Measurements from ENCODE around the gene DHRSX.
"Not testable (repeated sequence)": the region's sequence is repeated elsewhere in the genome, so short reads cannot be mapped to it uniquely, and the experiment has no call there.

DHRSX gene

GRCh38 chrX:2265658-2266444, 234.9 kb downstream of the DHRSX start:
- not testable (repeated sequence) for DNase-seq (ENCODE audit: low read depth, low spot score)

DNA sequence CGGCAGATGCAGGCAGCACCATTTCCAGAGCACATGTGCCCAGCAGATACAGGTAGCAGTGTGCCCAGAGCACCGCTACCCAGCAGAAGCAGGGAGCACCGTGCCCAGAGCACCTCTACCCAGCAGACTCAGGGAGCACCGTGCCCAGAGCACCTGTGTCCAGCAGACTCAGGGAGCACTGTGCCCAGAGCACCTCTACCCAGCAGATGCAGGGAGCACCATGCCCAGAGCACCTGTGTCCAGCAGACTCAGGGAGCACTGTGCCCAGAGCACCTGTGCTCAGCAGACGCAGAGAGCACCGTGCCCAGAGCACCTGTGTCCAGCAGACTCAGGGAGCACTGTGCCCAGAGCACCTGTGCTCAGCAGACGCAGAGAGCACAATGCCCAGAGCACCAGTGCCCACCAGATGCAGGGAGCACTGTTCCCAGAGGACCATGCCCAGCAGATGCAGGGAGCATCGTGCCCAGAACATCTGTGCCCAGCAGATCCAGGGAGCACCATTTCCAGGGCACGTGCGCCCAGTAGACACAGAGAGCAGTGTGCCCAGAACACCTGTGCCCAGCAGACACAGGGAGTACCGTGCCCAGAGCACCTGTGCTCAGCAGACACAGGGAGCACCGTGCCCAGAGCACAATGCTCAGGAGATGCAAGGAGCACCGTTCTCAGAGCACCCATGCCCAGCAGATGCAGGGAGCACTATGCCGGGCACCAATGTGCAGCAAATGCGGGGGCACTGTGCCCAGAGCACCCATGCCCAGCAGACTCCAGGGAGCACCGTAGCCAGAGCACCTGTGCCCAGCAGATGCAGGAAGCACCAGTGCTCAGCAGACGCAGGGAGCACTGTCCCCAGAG, 236.4 kb downstream of the DHRSX start:
- DNase-seq (ENCODE audit: low read depth, low spot score): no peak

GRCh38 chrX:2263203-2263602, 237.6 kb downstream of the DHRSX start:
- DNase-seq (ENCODE audit: low read depth, low spot score): no peak

DNA sequence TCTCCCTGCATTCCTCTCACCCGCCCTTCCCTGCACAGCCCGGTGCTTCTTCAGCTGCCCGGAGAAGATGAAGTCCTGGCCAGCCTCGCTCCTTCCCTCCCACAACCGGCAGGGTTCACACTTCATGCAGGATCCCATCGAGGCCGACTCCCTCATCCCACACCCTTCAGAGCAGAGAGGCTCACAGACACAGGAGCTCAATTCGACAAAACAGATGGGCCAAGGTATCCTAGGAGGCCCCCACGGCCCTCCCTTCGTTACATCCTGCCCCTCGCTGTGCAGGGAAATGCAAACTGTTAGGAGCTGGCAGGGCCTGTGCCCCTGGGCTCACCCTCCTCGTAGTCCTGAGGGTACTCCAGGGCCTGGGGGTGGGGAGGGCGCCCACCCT, 238.1 kb downstream of the DHRSX start:
- DNase-seq (ENCODE audit: low read depth, low spot score): no peak

- peak; percentile 78 for DNase-seq (ENCODE audit: low read depth, low spot score)
These were observed 238.7 kb downstream of the DHRSX start for GRCh38 chrX:2261831-2262667.

DNA sequence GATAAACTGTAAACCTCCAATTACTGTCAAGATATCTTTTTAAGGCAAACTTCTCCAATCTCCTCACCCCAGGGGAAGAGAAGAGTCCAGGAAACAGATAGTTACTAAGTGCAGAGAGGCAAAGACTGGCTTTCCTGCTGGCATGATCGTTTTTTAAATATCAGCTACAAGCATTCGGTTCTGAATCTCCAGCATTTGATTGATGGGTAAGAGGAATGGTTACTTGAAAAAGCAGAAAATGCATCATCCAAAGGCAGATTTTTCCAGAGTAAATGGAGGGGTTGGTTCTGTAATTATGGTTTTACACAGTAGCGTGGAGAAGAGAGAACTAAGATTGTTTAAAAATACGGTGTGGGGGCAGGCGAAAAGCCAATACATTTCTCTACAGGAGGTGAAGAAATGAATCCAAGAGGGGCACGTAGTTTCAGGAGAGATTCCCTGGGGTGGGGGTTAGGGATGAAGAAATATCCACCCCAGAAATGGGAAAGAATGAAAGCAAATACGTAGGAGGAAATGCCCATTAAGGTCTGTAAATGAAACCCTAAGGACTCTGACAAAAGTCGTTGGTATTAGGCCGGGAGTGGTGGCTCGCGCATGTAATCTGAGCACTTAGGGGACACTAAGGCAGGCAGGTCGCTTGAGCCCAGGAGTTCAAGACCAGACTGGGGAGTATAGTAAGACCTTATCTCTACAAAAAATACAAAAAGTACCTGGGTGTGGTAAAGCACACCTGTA, 248.3 kb downstream of the DHRSX start:
- DNase-seq (ENCODE audit: low read depth, low spot score): no peak

DNA sequence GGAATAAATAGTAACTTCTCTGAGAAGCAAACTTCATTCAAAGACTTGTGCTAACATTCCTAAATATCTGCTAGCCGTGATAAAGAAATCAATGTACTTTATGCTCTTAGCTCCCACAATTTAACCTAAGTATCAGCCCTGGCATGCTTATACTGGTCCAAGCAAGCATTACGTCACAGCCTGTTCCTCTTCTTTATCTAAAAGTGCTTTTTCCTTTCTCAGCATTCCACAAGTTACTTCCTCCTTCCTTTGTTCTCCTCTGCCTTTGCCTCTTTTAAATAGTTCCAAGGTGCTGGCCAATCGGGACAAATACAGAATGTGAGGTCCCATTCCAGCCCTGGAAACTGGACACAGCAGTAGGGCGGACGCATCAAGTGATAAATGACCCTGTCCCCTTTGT, 249.6 kb downstream of the DHRSX start:
- no peak for DNase-seq (ENCODE audit: low read depth, low spot score)

GRCh38 chrX:2243913-2244460, 256.8 kb downstream of the DHRSX start:
- DNase-seq (ENCODE audit: low read depth, low spot score): no peak

GRCh38 chrX:2242980-2243379, 257.8 kb downstream of the DHRSX start:
- no peak for DNase-seq (ENCODE audit: low read depth, low spot score)

- no peak for DNase-seq (ENCODE audit: low read depth, low spot score)
These were observed 258.4 kb downstream of the DHRSX start for GRCh38 chrX:2242326-2242725.

- not testable (repeated sequence) for DNase-seq (ENCODE audit: low read depth, low spot score)
These were observed 259.3 kb downstream of the DHRSX start for GRCh38 chrX:2241496-2241895.

DNA sequence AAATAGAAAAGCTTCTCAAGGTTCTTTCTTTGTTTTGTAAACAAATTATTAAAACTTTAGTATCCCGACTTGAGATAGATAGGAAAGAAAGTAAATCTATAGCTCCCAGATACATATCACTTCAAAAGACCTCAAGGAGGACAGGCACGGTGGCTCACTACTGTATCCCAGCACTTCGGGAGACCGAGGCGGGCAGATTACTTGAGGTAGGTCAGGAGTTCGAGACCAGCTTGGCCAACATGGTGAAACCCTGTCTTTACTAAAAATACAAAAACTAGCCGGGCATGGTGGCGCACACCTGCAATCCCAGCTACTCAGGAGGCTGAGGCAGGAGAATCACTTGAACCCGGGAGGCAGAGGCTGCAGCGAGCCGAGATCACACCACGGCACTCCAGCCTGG, 260.0 kb downstream of the DHRSX start:
- DNase-seq (ENCODE audit: low read depth, low spot score): not testable (repeated sequence)

DNA sequence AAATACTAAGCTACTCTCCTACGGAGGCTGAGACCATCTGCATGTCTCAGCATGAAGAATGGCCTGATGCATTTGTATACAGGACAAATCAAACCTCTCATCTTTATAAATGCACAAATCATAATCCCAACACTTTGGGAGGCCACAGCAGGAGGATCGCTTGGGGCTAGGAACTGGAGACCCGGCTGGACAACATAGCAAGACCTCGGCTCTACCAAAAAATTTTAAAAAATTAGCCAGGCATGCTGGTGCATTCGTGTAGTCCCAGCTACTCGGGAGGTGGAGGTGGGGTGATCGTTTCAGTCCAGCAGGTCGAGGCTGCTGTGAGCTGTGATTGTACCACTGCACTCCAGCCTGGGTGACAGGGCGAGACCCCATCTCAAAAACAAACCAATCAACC, 262.8 kb downstream of the DHRSX start:
- no peak for DNase-seq (ENCODE audit: low read depth, low spot score)

DNA sequence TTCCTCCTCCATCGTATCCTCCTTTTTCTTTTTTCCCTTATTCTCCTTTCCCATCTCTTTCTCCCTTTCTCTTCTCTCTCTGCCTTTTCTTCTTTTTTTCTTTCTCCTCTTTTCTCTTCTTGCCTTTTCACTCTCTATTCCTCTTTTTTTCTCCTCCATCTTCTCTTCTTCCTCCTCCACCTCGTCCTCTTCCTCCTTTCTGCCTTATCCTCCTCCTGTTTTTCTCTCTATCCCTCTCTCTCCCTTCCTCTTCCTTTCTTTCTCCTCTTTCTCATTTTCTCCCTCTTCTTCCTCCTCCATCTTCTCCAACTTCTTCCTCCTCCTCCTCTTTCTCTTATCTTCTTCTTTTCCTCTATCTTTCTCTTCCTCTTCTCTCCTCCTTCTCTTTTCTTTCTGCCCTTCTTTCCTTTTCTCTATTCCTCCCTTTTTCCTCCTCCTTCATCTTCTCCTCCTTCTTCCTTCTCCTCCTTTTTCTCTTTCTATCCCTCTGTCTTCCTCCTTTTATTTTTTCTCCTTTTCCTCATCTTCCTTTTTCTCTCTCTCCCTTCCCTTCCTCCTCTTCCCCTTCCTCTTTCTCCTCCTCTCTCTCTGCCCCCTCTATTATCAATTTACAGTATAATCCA, 269.1 kb downstream of the DHRSX start:
- no peak for DNase-seq (ENCODE audit: low read depth, low spot score)

DNA sequence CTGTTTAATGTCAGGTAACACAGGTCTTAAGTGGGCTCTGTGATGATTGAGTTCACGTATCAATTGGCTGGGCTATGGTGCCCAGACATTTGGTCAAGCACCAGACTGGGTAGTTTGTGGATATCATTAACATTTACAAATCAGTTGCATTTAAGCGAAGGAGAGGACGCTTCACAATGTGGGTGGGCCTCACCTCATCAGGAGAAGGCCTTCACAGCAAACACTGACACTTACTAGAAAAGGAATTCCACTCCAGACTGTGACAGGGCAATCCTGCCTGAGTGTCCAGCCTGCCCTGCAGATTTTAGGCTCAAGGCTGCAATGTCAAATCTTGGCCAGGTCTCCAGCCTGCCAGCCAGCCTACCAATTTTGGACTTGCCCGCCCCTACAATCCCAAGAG, 270.3 kb downstream of the DHRSX start:
- DNase-seq (ENCODE audit: low read depth, low spot score): no peak

- peak; percentile 10 for DNase-seq (ENCODE audit: low read depth, low spot score)
These were observed 272.2 kb downstream of the DHRSX start for GRCh38 chrX:2228536-2228935.

GRCh38 chrX:2226906-2227656, 273.7 kb downstream of the DHRSX start:
- no peak for DNase-seq (ENCODE audit: low read depth, low spot score)

GRCh38 chrX:2226182-2226581, 274.6 kb downstream of the DHRSX start:
- DNase-seq (ENCODE audit: low read depth, low spot score): no peak

DNA sequence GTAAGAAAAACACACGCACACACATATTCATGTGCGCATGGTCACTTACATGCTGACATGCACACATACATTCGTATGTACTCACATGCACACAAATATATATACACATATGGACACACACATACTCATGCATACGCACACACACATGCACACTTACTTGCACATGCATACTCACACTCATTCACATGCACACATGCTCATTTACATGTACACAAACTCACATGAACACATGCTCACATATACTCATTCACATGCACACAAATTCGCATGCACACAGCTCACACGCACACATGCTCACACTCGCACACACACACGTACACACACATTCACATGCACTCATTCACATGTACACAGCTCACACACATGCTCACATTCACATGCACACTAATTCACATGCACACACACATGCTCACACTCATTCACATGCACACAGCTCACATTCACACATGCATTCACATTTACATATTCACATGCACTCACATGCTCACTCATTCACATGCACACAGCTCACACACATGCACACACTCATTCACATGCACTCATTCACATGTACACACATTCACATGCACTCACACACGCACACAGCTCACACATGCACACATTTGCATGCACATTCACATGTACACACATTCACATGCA, 276.1 kb downstream of the DHRSX start:
- no peak for DNase-seq (ENCODE audit: low read depth, low spot score)
